Aorta (tissue), 5 donors: ENCODE measurements around the gene RASA4B. TPM values are rescaled to one million over a fixed set of nuclear protein-coding genes. Genes with fewer than 3 reads are reported as not detected.
A peak's percentile ranks its signal among the peaks of the same experiment; 100 is the strongest.

Experiments used
- ATAC-seq: fragments of 200-7000 bp; cut with Tn5 transposase; one replicate; pipeline ENCODE4 v1.9.1; 2022; ENCODE audit warnings: moderate library complexity; ENCODE audit not compliant: low FRiP score
- DNase-seq, 2 donors: peaks; one replicate each; pipeline ENCODE4 v3.0.0-alpha.2; 2020
- H3K27ac ChIP-seq, 2 donors: one replicate each; pipeline ENCODE4 v1.5.1; 2013; ENCODE audit warnings: low read length in 2 of 2, mild to moderate bottlenecking in 2 of 2, moderate library complexity in 2 of 2, control low read depth in 1 of 2, inconsistent platforms in 1 of 2, low read depth in 1 of 2
- H3K27me3 ChIP-seq, 2 donors: one replicate each; pipeline ENCODE4 v1.6.1; 2013; ENCODE audit warnings: control low read depth in 1 of 2, low read length in 1 of 2, mild to moderate bottlenecking in 1 of 2, moderate library complexity in 1 of 2; ENCODE audit not compliant: insufficient read depth in 2 of 2, control insufficient read depth in 1 of 2
- H3K36me3 ChIP-seq, 2 donors: one replicate each; pipeline ENCODE4 v1.6.1; 2013; ENCODE audit warnings: control low read depth in 1 of 2, low read length in 1 of 2, mild to moderate bottlenecking in 1 of 2; ENCODE audit not compliant: insufficient read depth in 2 of 2, control insufficient read depth in 1 of 2
- H3K4me1 ChIP-seq, 2 donors: one replicate each; pipeline ENCODE4 v1.6.1; 2013; ENCODE audit warnings: low read length in 2 of 2, control low read depth in 1 of 2, mild to moderate bottlenecking in 1 of 2, moderate library complexity in 1 of 2; ENCODE audit not compliant: insufficient read depth in 2 of 2, control insufficient read depth in 1 of 2
- H3K4me3 ChIP-seq, 2 donors: one replicate each; pipeline ENCODE4 v1.5.1; 2013; ENCODE audit warnings: low read length in 2 of 2, control low read depth in 1 of 2, mild to moderate bottlenecking in 1 of 2
- H3K9me3 ChIP-seq: one replicate; pipeline ENCODE4 v1.6.1; 2013; ENCODE audit warnings: mild to moderate bottlenecking, low read length; ENCODE audit not compliant: control insufficient read depth
- WGBS, 2 donors: extraction: QIAGEN DNeasy Blood & Tissue Kit; methylation state at CpG; one replicate each; pipeline ENCODE4 v1.1.7; 2013; 5-methylcytosine and 5-hydroxymethylcytosine counted together
- intact Hi-C, 2 donors: fragments of 100-400 bp; cut with DNase I; formaldehyde crosslinking; loops; one replicate each; pipeline versions ENCODE4 v1.14.2 to v1.15.0; 2022
- polyA plus RNA-seq, 2 donors: library from polyadenylated mRNA; stranded (reverse); fragments of 200-250 nt; gene quantifications; one replicate each; pipeline ENCODE4 v1.2.3, GENCODE V29; 2013
- total RNA-seq, 2 donors: library from RNA; stranded (reverse); fragmentation: NEBNext Ultra II Directional; extraction: Animal tissue kit (Norgen Biotek cat#: 25700); gene quantifications; one replicate each; pipeline ENCODE4 v1.2.1, GENCODE V29; 2021
- donor health status: healthy with polysubstance abuse.
- donor health status: Bipolar disorder and iron deficiency.
- donor health status: DM: no; HTN: no; CAD: no.
- donor health status: DM: no; HTN: no; CAD: no.
- donor health status: DM: yes; HTN: yes; CAD: no.

The RASA4B gene
- total and polyA plus RNA-seq, 4 donors: 14.4 to 81.9 (median 47.5) TPM

GRCh38 chr7:102472126-102473041 is 45.2 kb downstream of the RASA4B start:
- intact Hi-C loops: no loop called here
- no peak overlapping the region for H3K4me3 ChIP-seq
- no peaks in the 10 kb centered on the region for H3K4me1 ChIP-seq
- ATAC-seq (no peak), DNase-seq (peak; percentile 38 to 73)
- no peaks in the 10 kb centered on the region for H3K36me3 ChIP-seq
- no peaks in the 10 kb centered on the region for H3K9me3 ChIP-seq
- no peak overlapping the region for H3K27ac ChIP-seq
- 67 to 73% methylated on average over 31 of the region's 31 CpGs for WGBS, 2 donors
- no peaks in the 10 kb centered on the region for H3K27me3 ChIP-seq

GRCh38 chr7:102471791-102472125 is 45.8 kb downstream of the RASA4B start:
- intact Hi-C loops: no loop called here
- H3K9me3 ChIP-seq: no peaks in the 10 kb centered on the region
- 78 to 81% methylated on average over 6 of the region's 6 CpGs for WGBS, 2 donors
- no peak overlapping the region for H3K4me3 ChIP-seq
- no peak overlapping the region for H3K27ac ChIP-seq
- DNase-seq (peak; percentile 24 to 65), ATAC-seq (no peak)
- H3K4me1 ChIP-seq: no peaks in the 10 kb centered on the region
- no peaks in the 10 kb centered on the region for H3K36me3 ChIP-seq
- no peaks in the 10 kb centered on the region for H3K27me3 ChIP-seq

- H3K27ac ChIP-seq: no peak overlapping the region
- H3K4me3 ChIP-seq: no peak overlapping the region
- no peaks in the 10 kb centered on the region for H3K9me3 ChIP-seq
- intact Hi-C loops: no loop called here
- H3K36me3 ChIP-seq: no peaks in the 10 kb centered on the region
- 77 to 79% methylated on average over 20 of the region's 20 CpGs for WGBS, 2 donors
- no peaks in the 10 kb centered on the region for H3K27me3 ChIP-seq
- DNase-seq (peak; percentile 42 to 68), ATAC-seq (no peak)
- no peaks in the 10 kb centered on the region for H3K4me1 ChIP-seq
Measured at GRCh38 chr7:102469972-102470825, 47.4 kb downstream of the RASA4B start.

- intact Hi-C loops: no loop called here
- H3K9me3 ChIP-seq: no peaks in the 10 kb centered on the region
- DNase-seq (peak; percentile 27 to 60), ATAC-seq (no peak)
- H3K27ac ChIP-seq: no peak overlapping the region
- H3K4me3 ChIP-seq: no peak overlapping the region
- H3K4me1 ChIP-seq: no peaks in the 10 kb centered on the region
- 83 to 85% methylated on average over 20 to 24 of the region's 24 CpGs for WGBS, 2 donors
- H3K27me3 ChIP-seq: no peaks in the 10 kb centered on the region
- no peaks in the 10 kb centered on the region for H3K36me3 ChIP-seq
Measured at GRCh38 chr7:102469351-102469971, 48.1 kb downstream of the RASA4B start.

- no peak overlapping the region for H3K4me3 ChIP-seq
- intact Hi-C loops: no loop called here
- DNase-seq (peak; percentile 47 to 76), ATAC-seq (no peak)
- no peak overlapping the region for H3K27ac ChIP-seq
- no peaks in the 10 kb centered on the region for H3K27me3 ChIP-seq
- no peaks in the 10 kb centered on the region for H3K36me3 ChIP-seq
- no peaks in the 10 kb centered on the region for H3K9me3 ChIP-seq
- WGBS, 2 donors: 84 to 87% methylated on average over 40 of the region's 40 CpGs
- H3K4me1 ChIP-seq: no peaks in the 10 kb centered on the region
Measured at GRCh38 chr7:102468478-102469350, 48.9 kb downstream of the RASA4B start.

- intact Hi-C loops: no loop called here
- H3K27me3 ChIP-seq: no peaks in the 10 kb centered on the region
- H3K9me3 ChIP-seq: no peaks in the 10 kb centered on the region
- no peak overlapping the region for H3K27ac ChIP-seq
- DNase-seq: peak; percentile 46 to 65
- no peak for ATAC-seq
- no peaks in the 10 kb centered on the region for H3K36me3 ChIP-seq
- H3K4me3 ChIP-seq: no peak overlapping the region
- WGBS, 2 donors: 86 to 92% methylated on average over 24 of the region's 24 CpGs
- no peaks in the 10 kb centered on the region for H3K4me1 ChIP-seq
Measured at GRCh38 chr7:102467581-102468477, 49.7 kb downstream of the RASA4B start.

- WGBS, 2 donors: 94 to 97% methylated on average over 7 of the region's 7 CpGs
- no peaks in the 10 kb centered on the region for H3K4me1 ChIP-seq
- peak in 1 of 2 donors; percentile 14 for DNase-seq
- no peaks in the 10 kb centered on the region for H3K36me3 ChIP-seq
- no peaks in the 10 kb centered on the region for H3K27me3 ChIP-seq
- H3K9me3 ChIP-seq: no peaks in the 10 kb centered on the region
- intact Hi-C loops: no loop called here
- no peak for ATAC-seq
- H3K4me3 ChIP-seq: no peak overlapping the region
- no peak overlapping the region for H3K27ac ChIP-seq
Measured at GRCh38 chr7:102466097-102466496, 51.5 kb downstream of the RASA4B start.
